HCT116 (cell line): ENCODE results near the gene POGK.

Source experiments
- CTCF ChIP-seq, 3 experiments: fragments of 200-600 bp in 1 of 3; sonication (generic) in 1 of 3; IDR thresholded peaks in 2 of 3; conservative IDR thresholded peaks in 1 of 3; 2 replicates each; pipeline ENCODE4 v1.5.1; 2012 to 2017; ENCODE audit warnings: low read depth in 2 of 3, low read length in 2 of 3, antibody characterized with exemption in 1 of 3, borderline replicate concordance in 1 of 3, control low read depth in 1 of 3, mild to moderate bottlenecking in 1 of 3, mixed read lengths in 1 of 3, mixed run types in 1 of 3, moderate library complexity in 1 of 3; ENCODE audit not compliant: insufficient read depth in 1 of 3
- SRF ChIP-seq: IDR thresholded peaks from 2 replicates; pipeline ENCODE4 v1.6.1; 2012; ENCODE audit warnings: low read depth
- YY1 ChIP-seq: IDR thresholded peaks from 2 replicates; pipeline ENCODE4 v1.6.1; 2011; ENCODE audit warnings: low read length, low read depth, moderate library complexity, mild to moderate bottlenecking; ENCODE audit not compliant: insufficient replicate concordance; ENCODE audit errors: extremely low read depth

DNA sequence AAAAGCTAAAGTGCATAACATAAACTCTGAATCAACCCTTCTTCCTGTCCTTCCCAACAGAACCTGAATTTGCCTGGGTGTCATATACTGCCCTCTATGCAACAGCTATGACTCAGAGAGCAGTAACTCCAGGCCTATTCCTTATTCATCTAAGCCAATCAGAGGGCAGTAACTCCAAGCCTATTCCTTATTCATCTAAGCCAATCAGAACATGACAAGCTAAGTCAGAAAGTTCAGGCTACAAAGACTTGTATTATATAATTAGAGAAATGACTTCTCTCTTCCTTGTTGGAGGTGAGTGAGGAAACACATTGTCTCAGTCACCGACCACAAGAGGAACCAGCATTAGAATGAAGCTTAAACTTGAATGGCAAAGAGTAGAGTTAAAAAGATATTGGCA, 63.0 kb downstream of the POGK start:
- TF ChIP-seq CTCF (IDR thresholded peaks at IDR 0.05 in 2 of 3, conservative IDR thresholded peaks at IDR 0.05 in 1 of 3; ENCODE audit: borderline replicate concordance in 1 of 3, insufficient read depth in 1 of 3, low read depth in 2 of 3, low read length in 2 of 3), result no peak
- TF ChIP-seq SRF, result peak; percentile 15; the same call in 1 of the 2 replicates
- TF ChIP-seq YY1, result no peak
